OCI-LY7 (cell line): Measurements from ENCODE around the gene SLC35E2B.
"Not testable (repeated sequence)": the region's sequence is repeated elsewhere in the genome, so short reads cannot be mapped to it uniquely, and the experiment has no call there.

ENCODE experiments used
- EZH2phosphoT487 ChIP-seq: fragments of 200-600 bp; sonication (generic); IDR thresholded peaks from 2 replicates; pipeline ENCODE4 v1.6.1; 2018; ENCODE audit warnings: low read depth, borderline replicate concordance, mild to moderate bottlenecking, mixed run types, antibody characterized with exemption, low read length, moderate library complexity, mixed read lengths
- TF ChIP-seq, protein P1 (sequence below): fragments of 200-600 bp; sonication (generic); conservative IDR thresholded peaks from 2 replicates; pipeline ENCODE4 v1.5.1; 2014; ENCODE audit warnings: mild to moderate bottlenecking, antibody characterized with exemption, low read length, moderate library complexity, mixed read lengths

GRCh38 chr1:1707241-1707640 is 14.6 kb upstream of the SLC35E2B start:
- TF ChIP-seq, protein P1, sequence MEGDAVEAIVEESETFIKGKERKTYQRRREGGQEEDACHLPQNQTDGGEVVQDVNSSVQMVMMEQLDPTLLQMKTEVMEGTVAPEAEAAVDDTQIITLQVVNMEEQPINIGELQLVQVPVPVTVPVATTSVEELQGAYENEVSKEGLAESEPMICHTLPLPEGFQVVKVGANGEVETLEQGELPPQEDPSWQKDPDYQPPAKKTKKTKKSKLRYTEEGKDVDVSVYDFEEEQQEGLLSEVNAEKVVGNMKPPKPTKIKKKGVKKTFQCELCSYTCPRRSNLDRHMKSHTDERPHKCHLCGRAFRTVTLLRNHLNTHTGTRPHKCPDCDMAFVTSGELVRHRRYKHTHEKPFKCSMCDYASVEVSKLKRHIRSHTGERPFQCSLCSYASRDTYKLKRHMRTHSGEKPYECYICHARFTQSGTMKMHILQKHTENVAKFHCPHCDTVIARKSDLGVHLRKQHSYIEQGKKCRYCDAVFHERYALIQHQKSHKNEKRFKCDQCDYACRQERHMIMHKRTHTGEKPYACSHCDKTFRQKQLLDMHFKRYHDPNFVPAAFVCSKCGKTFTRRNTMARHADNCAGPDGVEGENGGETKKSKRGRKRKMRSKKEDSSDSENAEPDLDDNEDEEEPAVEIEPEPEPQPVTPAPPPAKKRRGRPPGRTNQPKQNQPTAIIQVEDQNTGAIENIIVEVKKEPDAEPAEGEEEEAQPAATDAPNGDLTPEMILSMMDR = not testable (repeated sequence)
- not testable (repeated sequence) for TF ChIP-seq EZH2phosphoT487
